ENCODE results near the gene TPCN1.
A peak's percentile ranks its signal among the peaks of the same experiment; 100 is the strongest.

TPCN1 gene

DNA sequence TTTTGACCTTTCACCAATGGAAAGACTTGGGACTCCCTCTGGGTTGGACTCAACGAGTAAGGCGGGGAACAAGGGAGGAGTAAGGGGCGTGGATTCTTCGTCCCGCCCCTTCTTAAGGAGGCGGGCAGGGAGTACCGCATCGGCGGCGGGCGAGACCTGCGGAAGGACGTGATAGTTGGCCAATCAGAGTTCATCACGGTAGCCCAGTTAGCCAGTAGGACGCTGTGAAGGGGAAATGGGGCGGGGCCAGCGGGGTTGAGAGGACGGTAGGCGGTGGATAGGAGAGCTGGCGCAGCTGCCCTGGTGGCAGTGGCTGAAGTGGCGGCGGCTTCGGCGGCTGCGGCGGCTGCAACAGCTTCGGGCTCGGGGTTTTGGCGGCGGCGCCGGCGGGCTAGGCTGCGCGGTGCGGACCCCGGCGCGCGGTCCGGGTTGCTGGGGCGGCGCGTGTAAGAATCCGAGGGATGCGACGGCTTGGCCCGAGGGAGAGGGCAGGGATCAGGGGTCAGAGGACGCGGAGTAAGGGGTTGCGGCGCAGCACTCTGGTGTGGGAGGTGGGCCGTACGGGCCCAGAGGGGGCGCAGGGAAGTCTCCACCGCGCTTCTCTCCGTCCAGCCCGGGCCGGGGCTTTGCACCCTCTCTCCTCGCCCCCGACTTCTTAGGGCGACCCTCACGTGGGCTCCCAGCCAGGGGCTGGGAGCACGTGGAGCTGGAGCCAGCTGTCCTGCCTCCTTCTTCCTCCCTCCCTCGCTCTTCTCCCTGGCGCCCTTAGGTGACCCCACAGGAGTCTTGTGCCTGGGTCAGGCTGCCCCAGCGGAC, at the start of gene TPCN1:
Gene TPCN1 (plus strand): TSS at position 284 of the 816 bp plus-strand sequence. CDS start 5,389 bp downstream, outside the sequence.
- DNase-seq: peak; percentile 100

DNA sequence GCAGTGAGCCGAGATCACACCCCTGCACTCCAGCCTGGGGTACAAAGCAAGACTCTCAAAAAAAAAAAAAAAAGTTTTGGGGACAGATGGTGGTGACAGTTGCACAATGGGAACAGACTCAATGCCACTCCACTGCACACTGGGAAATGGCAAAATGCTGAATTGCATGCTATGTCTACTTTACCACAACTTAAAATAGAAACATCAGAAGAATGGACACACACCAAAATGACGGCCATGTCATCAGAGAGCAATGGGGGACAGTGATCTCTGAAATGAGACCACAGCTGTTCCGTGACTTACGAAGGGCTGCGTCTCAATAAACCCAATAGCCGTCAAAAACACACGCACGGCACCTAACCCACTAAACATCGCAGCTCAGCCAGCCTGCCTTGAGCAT, 49.7 kb upstream of the TPCN1 start:
- no peak for DNase-seq

DNA sequence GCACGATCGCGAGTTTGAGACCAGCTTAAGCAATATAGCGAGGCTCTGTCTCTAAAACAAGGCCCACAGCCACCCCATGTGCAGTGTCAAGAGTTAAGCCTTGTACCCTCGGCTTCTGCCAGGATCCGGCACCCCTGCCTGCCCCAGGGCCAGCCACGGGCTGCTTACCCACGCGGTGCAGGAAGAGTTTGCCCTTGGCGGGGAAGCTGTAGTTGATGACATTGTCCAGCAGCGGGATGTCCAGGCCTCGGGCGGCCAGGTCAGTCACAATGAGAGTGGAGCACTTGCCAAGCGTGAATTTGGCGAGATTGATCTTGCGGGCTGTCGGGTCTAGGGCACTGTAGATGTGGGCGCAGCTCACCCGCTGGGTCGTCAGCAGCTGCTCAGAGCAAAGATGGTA, 49.1 kb upstream of the TPCN1 start:
- no peak for DNase-seq

DNA sequence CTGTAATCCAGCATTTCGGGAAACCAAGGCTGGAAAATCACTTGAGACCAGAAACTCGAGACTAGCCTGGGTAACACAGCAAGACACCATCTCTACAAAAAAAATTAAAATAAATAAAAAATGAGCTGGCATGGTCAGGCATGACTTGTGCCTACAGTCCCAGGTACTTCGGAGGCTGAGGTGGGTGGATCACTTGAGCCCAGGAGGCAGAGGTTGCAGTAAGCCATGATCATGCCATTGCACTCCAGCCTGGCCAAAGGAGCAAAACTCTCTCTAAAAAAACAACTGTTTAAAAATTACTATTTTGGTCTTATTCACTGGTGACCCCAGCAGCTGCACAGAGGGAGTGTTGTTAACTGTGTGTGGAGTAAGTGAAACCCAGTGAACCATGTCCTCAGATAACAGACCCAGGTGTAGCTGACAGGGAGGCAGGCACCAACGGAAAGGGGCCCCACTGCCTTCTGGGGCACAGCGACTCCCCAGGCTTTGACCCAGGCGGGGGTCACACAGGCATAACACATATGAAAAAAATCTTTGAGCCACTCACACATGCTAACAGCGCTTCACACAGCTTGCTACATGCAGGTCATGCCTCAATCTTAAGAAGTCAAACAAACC, 48.1 kb upstream of the TPCN1 start:
- no peak for DNase-seq

GRCh38 chr12:113174461-113175384, 46.5 kb upstream of the TPCN1 start:
- DNase-seq: peak; percentile 79

DNA sequence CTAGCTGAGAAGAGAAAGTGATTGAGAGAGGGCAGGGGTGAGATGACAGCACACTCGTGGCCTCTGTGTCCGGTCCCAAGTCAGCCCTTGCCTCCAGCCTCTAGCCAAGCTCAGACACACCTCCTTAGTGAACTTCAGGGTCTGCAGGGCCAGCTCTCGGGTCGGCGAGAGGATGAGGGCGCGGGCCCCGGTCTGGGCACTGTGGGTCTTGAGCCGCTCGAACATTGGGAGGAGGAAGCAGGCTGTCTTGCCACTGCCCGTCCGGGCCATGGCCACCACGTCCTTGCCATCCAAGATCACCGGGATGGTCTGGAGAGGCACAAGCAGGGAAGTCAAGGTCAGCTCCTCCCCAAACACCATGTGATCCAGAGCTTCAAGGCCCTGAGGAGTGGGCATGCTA, 42.2 kb upstream of the TPCN1 start:
- no peak for DNase-seq

DNA sequence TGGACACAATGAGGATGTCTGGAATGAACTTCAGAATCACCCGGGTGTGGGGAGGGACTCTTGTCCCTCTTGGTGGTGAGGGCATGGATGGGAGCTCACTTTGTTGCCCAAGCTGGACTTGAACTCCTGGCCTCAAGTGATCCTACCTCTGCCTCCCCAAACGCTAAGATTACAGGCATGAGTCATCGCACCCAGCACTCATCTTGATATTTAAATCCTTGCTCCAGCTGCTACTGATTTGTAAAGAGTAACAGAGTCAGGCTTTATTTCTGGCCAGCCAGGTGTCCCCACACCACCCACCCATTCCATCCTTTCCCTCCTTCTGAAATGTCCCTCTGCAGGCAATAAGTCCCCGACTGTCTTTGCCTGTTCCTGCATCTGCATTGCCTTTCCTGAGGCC, 40.9 kb upstream of the TPCN1 start:
- no peak for DNase-seq

DNA sequence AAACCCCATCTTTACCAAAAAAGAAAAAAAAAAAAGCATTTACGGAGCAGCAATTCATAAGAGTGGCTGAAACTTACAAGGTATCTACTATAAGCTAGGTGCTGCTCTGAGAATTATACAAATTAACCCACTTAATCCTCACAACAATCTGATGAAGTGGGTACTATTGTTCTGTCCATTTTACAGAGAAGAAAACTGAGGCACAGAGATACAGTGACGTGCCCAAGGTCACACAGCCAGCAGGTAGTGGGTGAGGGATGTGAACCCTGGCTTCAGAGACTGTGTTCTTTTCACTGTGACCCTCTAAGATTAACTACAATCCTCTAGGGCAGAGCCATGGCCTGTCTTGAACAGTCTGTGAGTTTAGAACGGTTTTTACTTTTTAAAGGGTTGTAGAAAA, 39.3 kb upstream of the TPCN1 start:
- no peak for DNase-seq

DNA sequence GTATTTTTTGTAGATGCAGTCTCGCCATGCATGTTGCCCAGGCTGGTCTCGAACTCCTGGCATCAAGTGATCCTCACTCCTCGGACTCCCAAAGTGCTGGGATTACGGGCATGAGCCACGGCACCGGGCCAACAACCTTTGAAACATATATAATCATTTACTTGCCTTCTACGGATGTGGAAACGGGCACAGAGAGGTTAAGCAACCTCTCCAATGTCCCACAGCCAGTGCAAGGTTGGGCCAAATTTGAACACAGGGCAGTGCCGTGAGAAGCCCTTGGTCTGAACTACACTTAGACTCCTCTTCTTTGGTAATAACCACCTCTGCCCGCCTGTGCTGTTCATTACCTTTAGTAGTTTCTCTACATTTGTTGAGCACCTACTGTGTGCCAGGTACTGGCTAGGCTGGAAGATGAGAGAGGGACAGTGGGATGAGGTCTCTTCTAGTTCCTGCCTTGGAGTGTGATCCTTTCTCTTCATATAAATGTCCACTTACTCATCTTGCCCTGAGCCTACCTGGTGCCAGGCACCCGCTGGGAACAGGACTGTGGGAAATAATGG, 38.2 kb upstream of the TPCN1 start:
- DNase-seq: no peak

GRCh38 chr12:113184098-113184899, 37.0 kb upstream of the TPCN1 start:
- no peak for DNase-seq

DNA sequence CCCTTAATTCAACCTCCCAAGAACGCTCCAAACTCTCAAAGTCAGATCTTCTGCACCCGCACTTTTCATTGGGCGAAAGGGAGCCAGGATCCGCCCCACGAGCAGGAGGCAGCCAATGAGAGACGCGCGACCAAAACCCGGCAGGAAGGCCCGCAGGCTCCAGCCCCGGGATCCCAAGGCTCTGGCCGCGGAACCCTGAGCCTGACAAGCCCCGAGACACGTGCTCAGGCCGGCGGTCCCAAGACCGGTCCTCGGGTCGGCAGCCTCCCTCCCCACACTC, 36.4 kb upstream of the TPCN1 start:
- peak; percentile 91 for DNase-seq

DNA sequence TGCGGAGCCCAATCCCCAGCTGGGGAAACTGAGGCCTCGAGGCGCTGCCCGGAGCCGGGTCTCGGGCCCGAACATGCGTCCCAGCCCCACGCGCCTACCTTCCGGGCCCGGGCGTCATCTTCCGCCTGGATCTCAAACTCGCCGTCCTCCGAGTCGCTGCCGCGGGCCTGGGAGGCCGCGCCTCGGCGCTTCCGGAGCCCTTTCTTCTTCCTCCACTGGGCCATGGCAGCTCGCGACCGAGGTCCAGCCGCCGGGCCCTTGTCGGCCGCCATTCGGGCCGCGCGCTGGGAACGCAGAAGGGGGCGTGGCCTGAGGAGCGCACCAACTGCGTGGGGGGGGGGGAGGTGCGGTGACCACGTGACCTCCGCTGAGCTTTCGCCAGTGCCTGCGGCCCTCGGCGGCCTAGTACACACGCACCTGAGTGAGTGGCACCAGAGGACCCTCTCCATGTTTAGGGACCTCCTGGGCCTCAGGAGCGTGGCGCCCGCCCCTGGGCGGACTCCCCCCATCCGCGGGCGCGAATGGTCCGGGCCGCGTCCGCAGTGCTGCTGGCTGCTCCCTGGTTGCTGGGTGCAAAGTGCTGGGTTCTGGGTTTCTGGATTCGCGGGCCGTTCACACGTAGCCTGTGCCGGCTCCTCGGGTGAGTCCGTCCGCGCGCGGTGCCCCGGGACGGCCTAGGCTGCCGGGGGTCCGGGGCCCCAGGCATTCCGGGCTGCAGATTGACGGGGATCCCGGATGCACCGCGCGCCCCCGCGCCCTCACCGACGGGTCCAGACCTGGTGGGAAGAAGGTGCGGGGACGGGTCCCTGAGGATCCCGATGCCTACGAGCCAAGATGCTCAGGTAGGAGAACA, 35.9 kb upstream of the TPCN1 start, which contains the start of the genes DDX54 and RITA1:
Gene DDX54 (minus strand): TSS at position 299 of the 853 bp plus-strand sequence. CDS start 27 bp downstream, at position 272.
Gene RITA1 (plus strand): TSS at position 542 of the 853 bp plus-strand sequence. CDS start 1,026 bp downstream, outside the sequence.
- DNase-seq: peak; percentile 83

GRCh38 chr12:113186033-113186365, 35.3 kb upstream of the TPCN1 start:
- peak; percentile 20 for DNase-seq

DNA sequence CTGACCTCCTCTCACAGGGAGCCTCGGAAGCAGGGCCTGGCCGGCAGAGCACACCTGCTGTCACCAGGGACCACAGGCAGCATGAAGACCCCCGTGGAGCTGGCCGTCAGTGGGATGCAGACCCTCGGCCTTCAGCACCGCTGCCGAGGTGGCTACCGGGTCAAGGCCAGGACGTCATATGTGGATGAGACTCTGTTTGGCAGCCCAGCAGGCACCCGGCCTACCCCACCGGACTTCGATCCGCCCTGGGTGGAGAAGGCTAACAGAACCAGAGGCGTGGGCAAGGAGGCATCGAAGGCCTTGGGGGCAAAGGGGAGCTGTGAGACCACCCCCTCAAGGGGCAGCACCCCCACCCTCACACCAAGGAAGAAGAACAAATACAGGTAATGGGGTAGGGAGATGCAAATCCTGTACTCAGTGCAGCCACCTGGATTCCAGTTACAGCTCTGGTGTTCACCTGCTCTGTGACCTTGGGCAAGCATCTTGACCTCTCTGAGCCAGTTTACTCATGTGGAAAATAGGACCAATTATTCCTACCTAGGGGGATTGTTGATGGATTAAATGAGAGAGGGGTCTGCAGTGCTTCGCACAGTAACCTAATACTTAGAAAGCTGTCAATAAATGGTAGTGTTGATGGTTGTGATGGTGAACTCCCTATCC, 34.5 kb upstream of the TPCN1 start:
- no peak for DNase-seq

- DNase-seq: no peak
These were observed 31.9 kb upstream of the TPCN1 start for GRCh38 chr12:113189361-113189760.

DNA sequence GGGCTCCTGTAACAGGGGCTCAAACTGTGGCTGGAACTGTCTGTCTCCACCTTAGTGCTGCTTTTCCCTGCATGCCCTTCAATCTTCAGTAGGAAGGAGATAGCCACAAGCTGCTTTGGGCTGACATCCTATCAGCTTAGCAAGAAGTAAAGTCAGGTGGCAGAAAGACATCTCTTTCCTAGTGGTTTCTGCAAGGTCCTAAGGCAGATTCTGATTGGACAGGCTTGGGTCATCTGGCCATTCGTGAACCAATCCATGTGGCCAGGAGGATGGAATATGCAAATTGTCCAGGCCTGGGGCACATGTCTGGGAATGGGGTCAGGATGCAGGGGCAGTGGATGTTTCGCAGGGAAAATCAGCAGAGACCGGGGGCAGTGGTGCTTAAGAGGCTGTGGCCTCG, 30.5 kb upstream of the TPCN1 start:
- DNase-seq: no peak

DNA sequence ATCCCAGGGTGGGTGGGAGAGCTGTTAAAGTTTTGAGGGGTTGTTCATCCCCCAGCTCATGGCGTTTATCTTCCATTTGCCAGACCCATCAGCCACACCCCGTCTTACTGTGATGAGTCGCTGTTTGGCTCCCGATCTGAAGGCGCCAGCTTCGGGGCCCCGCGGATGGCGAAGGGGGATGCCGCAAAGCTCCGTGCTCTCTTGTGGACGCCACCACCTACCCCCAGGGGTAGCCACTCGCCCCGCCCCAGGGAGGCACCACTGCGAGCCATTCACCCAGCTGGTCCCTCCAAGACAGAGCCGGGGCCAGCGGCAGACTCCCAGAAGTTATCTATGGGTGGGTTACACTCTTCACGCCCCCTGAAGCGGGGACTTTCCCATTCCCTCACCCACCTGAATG, 30.0 kb upstream of the TPCN1 start:
- DNase-seq: no peak

- DNase-seq: no peak
These were observed 26.3 kb upstream of the TPCN1 start for GRCh38 chr12:113194971-113195391.

DNA sequence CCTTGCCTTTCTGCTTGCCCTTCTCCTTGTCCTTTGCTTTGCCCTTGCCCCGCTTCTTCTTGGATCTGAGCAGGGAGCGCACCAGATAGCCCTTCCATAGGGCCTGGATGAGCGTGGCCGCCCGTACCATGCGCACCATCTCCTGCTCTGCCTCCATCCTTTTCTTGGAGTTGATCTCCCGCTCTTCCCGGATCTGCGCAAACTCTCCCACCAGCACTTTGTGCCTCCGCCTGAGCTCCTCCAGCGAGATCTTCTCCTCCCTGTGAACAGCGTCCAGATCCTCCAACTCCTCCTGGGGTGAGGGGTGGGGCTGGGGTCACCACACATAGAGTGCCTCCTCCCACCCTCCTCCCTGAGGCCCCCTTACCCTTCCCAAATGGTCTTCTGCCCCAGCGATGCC, 25.7 kb upstream of the TPCN1 start:
- DNase-seq: no peak

GRCh38 chr12:113196582-113196981, 24.7 kb upstream of the TPCN1 start:
- DNase-seq: no peak

DNA sequence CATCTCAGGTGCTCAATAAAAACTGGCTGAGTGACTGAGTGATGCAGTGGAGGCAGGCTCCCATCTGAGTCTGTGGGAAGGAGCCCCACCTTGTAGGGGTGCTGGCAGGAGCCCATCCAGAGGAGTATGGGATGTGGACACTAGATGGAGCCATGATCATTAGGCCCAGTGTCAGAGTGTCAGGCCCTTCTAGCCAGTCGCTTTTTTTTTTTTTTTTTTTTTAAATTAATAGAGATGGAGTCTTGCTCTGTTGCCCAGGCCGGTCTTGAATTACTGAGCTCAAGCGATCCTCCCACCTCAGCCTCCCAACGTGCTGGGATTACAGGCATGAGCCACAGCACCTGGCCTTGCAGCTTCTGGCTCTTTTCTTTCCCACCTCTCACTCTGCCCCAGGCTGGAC, 24.3 kb upstream of the TPCN1 start:
- peak; percentile 75 for DNase-seq
